Measurements from ENCODE around the gene PRKCD. TPM values are rescaled to one million over a fixed set of nuclear protein-coding genes. Genes with fewer than 3 reads are reported as not detected.

Gene PRKCD
- total RNA-seq, 1 donor from 2014 or later, result 24.0 TPM

- Mint-ChIP-seq H3K36me3 (no peaks in the 10 kb centered on the region), H3K27me3 (no peaks in the 10 kb centered on the region), H3K9me3 (no peaks in the 10 kb centered on the region), H3K4me1 (ENCODE audit: unreplicated experiment) (peaks cover 20% of the 10 kb centered on the region), H3K27ac (no peak overlapping the region), H3K4me3 (no peak overlapping the region)
- DNase-seq (ENCODE audit: extremely low spot score, unreplicated experiment), result no peak
- peak; percentile 79 for TF ChIP-seq CTCF (conservative IDR thresholded peaks at IDR 0.05)
These were observed 26.3 kb upstream of the PRKCD start for GRCh38 chr3:53134631-53135232.

DNA sequence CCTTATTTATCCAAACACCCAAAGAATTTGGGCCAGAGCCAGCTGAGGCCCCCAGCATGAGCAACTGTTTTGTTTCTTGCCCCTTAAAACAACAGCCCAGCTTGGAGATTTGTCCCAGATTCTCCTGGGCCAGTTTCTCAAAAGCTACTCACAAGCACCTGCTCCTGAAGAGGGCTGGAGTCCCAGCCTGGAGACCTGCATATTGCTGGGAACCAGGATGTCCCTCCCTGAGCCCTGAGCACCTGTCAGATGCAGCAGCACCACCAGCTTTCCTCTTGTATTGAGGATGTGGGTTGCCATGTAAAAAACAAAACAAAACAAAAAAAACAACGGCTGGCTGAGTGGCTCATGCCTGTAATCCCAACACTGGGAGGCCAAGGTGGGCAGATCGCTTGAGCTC, 23.8 kb upstream of the PRKCD start:
- TF ChIP-seq CTCF (conservative IDR thresholded peaks at IDR 0.05), result no peak
- H3K4me1 Mint-ChIP-seq (ENCODE audit: unreplicated experiment), result peaks cover 5% of the 10 kb centered on the region
- no peaks in the 10 kb centered on the region for H3K36me3 Mint-ChIP-seq
- H3K27me3 Mint-ChIP-seq, result no peaks in the 10 kb centered on the region
- no peak overlapping the region for H3K27ac Mint-ChIP-seq
- no peak overlapping the region for H3K4me3 Mint-ChIP-seq
- DNase-seq (ENCODE audit: extremely low spot score, unreplicated experiment), result no peak
- no peaks in the 10 kb centered on the region for H3K9me3 Mint-ChIP-seq

DNA sequence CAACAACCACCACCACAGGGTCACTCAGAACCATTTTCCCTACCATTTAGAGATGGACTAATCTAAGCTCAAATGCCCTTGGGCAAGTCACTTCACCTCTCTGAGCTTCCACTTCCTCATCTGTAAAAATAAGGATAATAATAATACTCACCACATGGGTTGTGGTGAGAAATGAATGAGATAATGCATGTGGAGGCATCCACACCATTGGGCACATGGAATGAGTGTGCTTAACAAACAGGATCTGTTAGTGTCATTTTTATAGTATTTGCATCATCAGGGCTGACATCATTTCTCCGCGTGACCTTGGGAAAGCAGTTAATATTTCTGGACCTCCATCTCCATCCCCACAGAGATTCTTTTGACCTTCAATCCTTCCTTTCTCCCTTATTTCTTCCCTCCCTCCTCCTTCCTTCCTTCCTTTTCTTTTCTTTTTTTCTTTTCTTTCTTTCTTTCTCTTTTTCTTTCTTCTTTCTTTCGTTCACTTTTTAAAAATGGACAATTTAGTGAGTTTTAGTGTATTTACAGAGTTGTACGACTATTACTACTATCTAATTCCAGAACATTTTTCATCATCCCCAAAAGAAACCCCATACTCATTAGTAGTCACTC, 23.1 kb upstream of the PRKCD start:
- TF ChIP-seq CTCF (conservative IDR thresholded peaks at IDR 0.05), result no peak
- no peaks in the 10 kb centered on the region for H3K9me3 Mint-ChIP-seq
- H3K27me3 Mint-ChIP-seq, result no peaks in the 10 kb centered on the region
- no peak for DNase-seq (ENCODE audit: extremely low spot score, unreplicated experiment)
- no peak overlapping the region for H3K4me3 Mint-ChIP-seq
- H3K27ac Mint-ChIP-seq, result no peak overlapping the region
- H3K4me1 Mint-ChIP-seq (ENCODE audit: unreplicated experiment), result peaks cover 5% of the 10 kb centered on the region
- no peaks in the 10 kb centered on the region for H3K36me3 Mint-ChIP-seq

DNA sequence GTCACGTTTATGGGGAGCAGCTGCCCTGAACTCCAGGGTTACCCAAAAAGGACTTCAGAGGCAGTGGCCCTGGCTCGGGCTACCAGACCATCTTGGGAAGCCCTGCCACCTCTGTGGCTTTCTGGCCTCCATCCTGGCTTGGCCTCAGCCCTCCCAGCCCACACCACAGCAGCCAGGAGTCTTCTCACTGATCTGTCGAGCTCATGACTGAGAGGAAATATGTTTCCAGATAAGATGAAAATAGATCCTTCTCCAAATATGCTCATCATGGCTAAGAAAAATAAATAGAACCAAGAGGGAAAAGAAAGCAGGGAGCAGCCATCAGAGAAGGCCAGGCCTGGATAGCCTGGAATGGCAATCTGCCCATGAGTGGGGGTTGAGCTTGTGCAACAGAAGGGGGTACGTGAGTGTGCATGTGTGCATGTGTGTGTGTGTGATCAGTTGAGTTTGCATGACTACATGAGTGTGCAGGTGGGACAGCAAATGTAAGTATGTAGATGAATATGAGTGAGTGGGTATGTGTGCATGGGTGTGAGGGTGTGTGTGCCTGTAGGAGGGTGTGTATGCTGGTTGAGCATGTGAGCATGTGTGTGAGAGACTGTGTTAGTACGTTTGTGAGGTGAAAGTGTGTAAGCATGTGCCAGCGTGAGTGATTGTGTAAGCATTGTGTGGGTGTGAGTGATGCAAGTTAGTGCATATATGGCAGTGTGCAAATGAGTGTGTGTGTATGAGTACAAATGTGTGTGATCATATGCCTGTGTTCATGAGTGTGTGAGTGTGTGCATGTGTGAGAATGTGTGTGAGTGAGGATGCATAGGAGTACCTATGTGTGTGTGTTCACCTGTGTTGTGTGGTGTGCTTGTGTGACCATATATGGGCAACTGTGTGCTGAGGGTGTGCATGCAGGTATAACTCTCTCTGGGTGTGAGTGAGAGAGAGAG, 20.8 kb upstream of the PRKCD start:
- no peak overlapping the region for H3K27ac Mint-ChIP-seq
- DNase-seq (ENCODE audit: extremely low spot score, unreplicated experiment), result no peak
- no peaks in the 10 kb centered on the region for H3K27me3 Mint-ChIP-seq
- H3K9me3 Mint-ChIP-seq, result no peaks in the 10 kb centered on the region
- H3K36me3 Mint-ChIP-seq, result no peaks in the 10 kb centered on the region
- peaks cover 5% of the 10 kb centered on the region for H3K4me1 Mint-ChIP-seq (ENCODE audit: unreplicated experiment)
- H3K4me3 Mint-ChIP-seq, result no peak overlapping the region
- no peak for TF ChIP-seq CTCF (conservative IDR thresholded peaks at IDR 0.05)

GRCh38 chr3:53140847-53141845, 19.9 kb upstream of the PRKCD start:
- H3K4me3 Mint-ChIP-seq, result no peak overlapping the region
- H3K27ac Mint-ChIP-seq, result no peak overlapping the region
- no peak for TF ChIP-seq CTCF (conservative IDR thresholded peaks at IDR 0.05)

More at GRCh38 chr3:53140847-53141845, 19.9 kb upstream of the PRKCD start:
- Mint-ChIP-seq H3K36me3 (no peaks in the 10 kb centered on the region), H3K4me1 (ENCODE audit: unreplicated experiment) (peaks cover 3% of the 10 kb centered on the region), H3K27me3 (no peaks in the 10 kb centered on the region), H3K9me3 (no peaks in the 10 kb centered on the region)
- no peak for DNase-seq (ENCODE audit: extremely low spot score, unreplicated experiment)

Measured in type B pancreatic cell (in vitro differentiated cells).